Dermis blood vessel endothelial cell (primary cell): Measurements from ENCODE around the gene LCK. TPM values are rescaled to one million over a fixed set of nuclear protein-coding genes. Genes with fewer than 3 reads are reported as not detected.

ENCODE experiments used
- DNase-seq: peaks from one replicate; pipeline ENCODE4 v3.0.0; 2010
- total RNA-seq: library from RNA; depleted of rRNA; stranded (reverse); fragments of >200 nt; gene quantifications from 2 replicates; pipeline ENCODE4 v1.2.3, GENCODE V29; 2014

The LCK gene
- total RNA-seq, 1 donor from 2014 or later: 0.17 TPM

- no peak for DNase-seq
Measured at GRCh38 chr1:32329931-32330466, 78.9 kb downstream of the LCK start.

- DNase-seq: no peak
Measured at GRCh38 chr1:32330558-32331151, 79.6 kb downstream of the LCK start.

GRCh38 chr1:32331549-32331948 is 80.5 kb downstream of the LCK start:
- no peak for DNase-seq

- DNase-seq: no peak
Measured at GRCh38 chr1:32332290-32333079, 81.4 kb downstream of the LCK start.

- DNase-seq: no peak
Measured at GRCh38 chr1:32333251-32333963, 82.3 kb downstream of the LCK start.

GRCh38 chr1:32334274-32334861 is 83.3 kb downstream of the LCK start:
- peak; percentile 30 for DNase-seq

GRCh38 chr1:32334864-32335534 is 83.9 kb downstream of the LCK start:
- DNase-seq: peak; percentile 70

- no peak for DNase-seq
Measured at GRCh38 chr1:32335535-32335789, 84.4 kb downstream of the LCK start.

Other genes starting within 250 kb of the LCK start
- gene KHDRBS1, start 237.4 kb upstream of the LCK start, total RNA-seq: 60.9 and 143 TPM in 2 replicates
- gene TMEM39B, start 178.3 kb upstream of the LCK start, total RNA-seq: 9.9 and 18.3 TPM in 2 replicates
- 34.4 and 50.3 TPM in 2 replicates for gene KPNA6, start 143.2 kb upstream of the LCK start, total RNA-seq
- 83.7 and 93.6 TPM in 2 replicates for gene TXLNA, start 71.6 kb upstream of the LCK start, total RNA-seq
- gene CCDC28B, start 50.7 kb upstream of the LCK start, total RNA-seq: 10.8 and 16.8 TPM in 2 replicates
- gene IQCC, start 45.6 kb upstream of the LCK start, total RNA-seq: 1.0 and 1.2 TPM in 2 replicates
- gene DCDC2B, start 42.2 kb upstream of the LCK start, total RNA-seq: not detected in 2 replicates
- 9.2 and 12.3 TPM in 2 replicates for gene TMEM234, start 28.9 kb upstream of the LCK start, total RNA-seq
- gene EIF3I, start 28.9 kb upstream of the LCK start, total RNA-seq: 339 and 353 TPM in 2 replicates
- gene FAM167B, start 4.0 kb upstream of the LCK start, total RNA-seq: 2.4 and 30.8 TPM in 2 replicates
- 176 and 202 TPM in 2 replicates for gene HDAC1, start 40.8 kb downstream of the LCK start, total RNA-seq
- 129 and 147 TPM in 2 replicates for gene MARCKSL1, start 85.0 kb downstream of the LCK start, total RNA-seq
- gene FAM229A, start 111.2 kb downstream of the LCK start, total RNA-seq: 0.88 and 2.0 TPM in 2 replicates
- gene TSSK3, start 111.3 kb downstream of the LCK start, total RNA-seq: 0.14 TPM in 1 of 2 replicates, not detected in the other
- 61.5 and 75.7 TPM in 2 replicates for gene BSDC1, start 143.2 kb downstream of the LCK start, total RNA-seq
- gene ZBTB8B, start 213.8 kb downstream of the LCK start, total RNA-seq: under 0.01 TPM in 2 replicates